GM12892 (cell line): ENCODE data around the gene RPGRIP1L.

ENCODE experiments used
- POLR2A ChIP-seq: IDR thresholded peaks from 2 replicates; pipeline ENCODE4 v1.6.1; 2011; ENCODE audit warnings: low read depth, low read length, control low read depth
- TAF1 ChIP-seq: IDR thresholded peaks from 2 replicates; pipeline ENCODE4 v1.6.1; 2011; ENCODE audit warnings: low read depth, mild to moderate bottlenecking, control low read depth, low read length, borderline replicate concordance

DNA sequence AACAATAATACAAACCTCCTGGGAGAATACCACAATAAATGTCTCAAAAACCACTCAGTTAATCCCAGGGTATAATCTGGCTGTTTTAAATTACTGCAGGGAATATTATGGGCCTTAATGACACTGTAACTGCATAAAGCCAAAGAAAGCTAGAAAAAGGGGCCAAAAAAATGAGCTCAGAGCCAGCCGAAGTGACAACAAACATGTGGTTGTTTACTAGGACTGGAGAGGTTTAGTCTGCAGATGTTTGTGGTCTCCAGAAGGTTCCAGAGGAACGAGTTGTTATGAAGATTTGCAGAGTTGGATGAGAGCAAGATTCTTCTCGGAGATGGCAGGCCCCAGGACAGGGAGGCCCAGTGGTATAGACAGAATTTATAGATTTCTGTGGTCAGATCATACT, 103.5 kb downstream of the RPGRIP1L start:
- TF ChIP-seq POLR2A = no peak
- TF ChIP-seq TAF1 = no peak
